Measurements from ENCODE around the gene DCAF6.
"Not testable (repeated sequence)": the region's sequence is repeated elsewhere in the genome, so short reads cannot be mapped to it uniquely, and the experiment has no call there.

Gene DCAF6

GRCh38 chr1:168045311-168045710 lies 108.8 kb downstream of the DCAF6 start:
- Histone ChIP-seq H3K27me3 (ENCODE audit: insufficient read depth, insufficient read length) (no peaks in the 10 kb centered on the region), H3K36me3 (ENCODE audit: insufficient read depth, insufficient read length, low read length) (peaks cover 21% of the 10 kb centered on the region), H3K9ac (ENCODE audit: insufficient read length, low read depth) (no peak overlapping the region), H3K9me3 (ENCODE audit: insufficient read depth, low read length) (no peaks in the 10 kb centered on the region), H3K4me1 (ENCODE audit: insufficient read depth, insufficient read length) (no peaks in the 10 kb centered on the region), H3K4me3 (ENCODE audit: insufficient read length, low read depth) (no peak overlapping the region)
- no peak for DNase-seq (ENCODE audit: low read depth, low spot score)
- TF ChIP-seq YY1 (IDR thresholded peaks at IDR 0.05; ENCODE audit: insufficient read depth, insufficient read length) (no peak), SUZ12 (IDR thresholded peaks at IDR 0.05; ENCODE audit: extremely low read depth, insufficient read depth, insufficient read length) (no peak), ZNF274 (IDR thresholded peaks at IDR 0.05; ENCODE audit: low read depth, low read length) (no peak)

GRCh38 chr1:168050307-168050706 lies 113.8 kb downstream of the DCAF6 start:
- H3K9me3 ChIP-seq (ENCODE audit: insufficient read depth, low read length) = no peaks in the 10 kb centered on the region
- no peak overlapping the region for H3K4me3 ChIP-seq (ENCODE audit: insufficient read length, low read depth)
- peaks cover 13% of the 10 kb centered on the region for H3K36me3 ChIP-seq (ENCODE audit: insufficient read depth, insufficient read length, low read length)
- TF ChIP-seq ZNF274 (IDR thresholded peaks at IDR 0.05; ENCODE audit: low read depth, low read length) (no peak), YY1 (IDR thresholded peaks at IDR 0.05; ENCODE audit: insufficient read depth, insufficient read length) (no peak), SUZ12 (IDR thresholded peaks at IDR 0.05; ENCODE audit: extremely low read depth, insufficient read depth, insufficient read length) (no peak)
- DNase-seq (ENCODE audit: low read depth, low spot score) = no peak
- no peaks in the 10 kb centered on the region for H3K27me3 ChIP-seq (ENCODE audit: insufficient read depth, insufficient read length)
- H3K9ac ChIP-seq (ENCODE audit: insufficient read length, low read depth) = no peak overlapping the region
- no peaks in the 10 kb centered on the region for H3K4me1 ChIP-seq (ENCODE audit: insufficient read depth, insufficient read length)

GRCh38 chr1:168050880-168051279 lies 114.4 kb downstream of the DCAF6 start:
- H3K36me3 ChIP-seq (ENCODE audit: insufficient read depth, insufficient read length, low read length) = peaks cover 8% of the 10 kb centered on the region

GRCh38 chr1:168053681-168054080 lies 117.2 kb downstream of the DCAF6 start:
- TF ChIP-seq ZNF274 (IDR thresholded peaks at IDR 0.05; ENCODE audit: low read depth, low read length) (no peak), YY1 (IDR thresholded peaks at IDR 0.05; ENCODE audit: insufficient read depth, insufficient read length) (no peak), SUZ12 (IDR thresholded peaks at IDR 0.05; ENCODE audit: extremely low read depth, insufficient read depth, insufficient read length) (no peak)
- Histone ChIP-seq H3K27me3 (ENCODE audit: insufficient read depth, insufficient read length) (no peaks in the 10 kb centered on the region), H3K9me3 (ENCODE audit: insufficient read depth, low read length) (no peaks in the 10 kb centered on the region), H3K36me3 (ENCODE audit: insufficient read depth, insufficient read length, low read length) (peaks cover 3% of the 10 kb centered on the region), H3K4me1 (ENCODE audit: insufficient read depth, insufficient read length) (no peaks in the 10 kb centered on the region), H3K9ac (ENCODE audit: insufficient read length, low read depth) (no peak overlapping the region), H3K4me3 (ENCODE audit: insufficient read length, low read depth) (no peak overlapping the region)
- DNase-seq (ENCODE audit: low read depth, low spot score) = no peak

More at GRCh38 chr1:168050880-168051279, 114.4 kb downstream of the DCAF6 start:
- Histone ChIP-seq H3K9ac (ENCODE audit: insufficient read length, low read depth) (no peak overlapping the region), H3K4me3 (ENCODE audit: insufficient read length, low read depth) (no peak overlapping the region), H3K4me1 (ENCODE audit: insufficient read depth, insufficient read length) (no peaks in the 10 kb centered on the region), H3K27me3 (ENCODE audit: insufficient read depth, insufficient read length) (no peaks in the 10 kb centered on the region), H3K9me3 (ENCODE audit: insufficient read depth, low read length) (no peaks in the 10 kb centered on the region)
- no peak for TF ChIP-seq ZNF274 (IDR thresholded peaks at IDR 0.05; ENCODE audit: low read depth, low read length)
- TF ChIP-seq YY1 (IDR thresholded peaks at IDR 0.05; ENCODE audit: insufficient read depth, insufficient read length) = no peak
- no peak for TF ChIP-seq SUZ12 (IDR thresholded peaks at IDR 0.05; ENCODE audit: extremely low read depth, insufficient read depth, insufficient read length)
- DNase-seq (ENCODE audit: low read depth, low spot score) = no peak

- H3K4me1 ChIP-seq (ENCODE audit: insufficient read depth, insufficient read length) = no peaks in the 10 kb centered on the region
- no peaks in the 10 kb centered on the region for H3K9me3 ChIP-seq (ENCODE audit: insufficient read depth, low read length)
- no peak for DNase-seq (ENCODE audit: low read depth, low spot score)
- no peak for TF ChIP-seq SUZ12 (IDR thresholded peaks at IDR 0.05; ENCODE audit: extremely low read depth, insufficient read depth, insufficient read length)
- no peak for TF ChIP-seq ZNF274 (IDR thresholded peaks at IDR 0.05; ENCODE audit: low read depth, low read length)
- no peak for TF ChIP-seq YY1 (IDR thresholded peaks at IDR 0.05; ENCODE audit: insufficient read depth, insufficient read length)
- peaks cover 3% of the 10 kb centered on the region for H3K36me3 ChIP-seq (ENCODE audit: insufficient read depth, insufficient read length, low read length)
- no peak overlapping the region for H3K4me3 ChIP-seq (ENCODE audit: insufficient read length, low read depth)
- H3K9ac ChIP-seq (ENCODE audit: insufficient read length, low read depth) = no peak overlapping the region
- H3K27me3 ChIP-seq (ENCODE audit: insufficient read depth, insufficient read length) = no peaks in the 10 kb centered on the region
Measured at GRCh38 chr1:168054117-168054516, 117.6 kb downstream of the DCAF6 start.

GRCh38 chr1:168056152-168056551 lies 119.7 kb downstream of the DCAF6 start:
- not testable (repeated sequence) for DNase-seq (ENCODE audit: low read depth, low spot score); H3K9me3 ChIP-seq (ENCODE audit: insufficient read depth, low read length); H3K9ac ChIP-seq (ENCODE audit: insufficient read length, low read depth); H3K4me3 ChIP-seq (ENCODE audit: insufficient read length, low read depth); H3K4me1 ChIP-seq (ENCODE audit: insufficient read depth, insufficient read length); H3K36me3 ChIP-seq (ENCODE audit: insufficient read depth, insufficient read length, low read length); H3K27me3 ChIP-seq (ENCODE audit: insufficient read depth, insufficient read length)

GRCh38 chr1:168057355-168057754 lies 120.9 kb downstream of the DCAF6 start:
- Histone ChIP-seq H3K27me3 (ENCODE audit: insufficient read depth, insufficient read length) (no peaks in the 10 kb centered on the region), H3K9me3 (ENCODE audit: insufficient read depth, low read length) (no peaks in the 10 kb centered on the region), H3K9ac (ENCODE audit: insufficient read length, low read depth) (no peak overlapping the region), H3K36me3 (ENCODE audit: insufficient read depth, insufficient read length, low read length) (peaks cover 5% of the 10 kb centered on the region), H3K4me3 (ENCODE audit: insufficient read length, low read depth) (no peak overlapping the region), H3K4me1 (ENCODE audit: insufficient read depth, insufficient read length) (no peaks in the 10 kb centered on the region)
- TF ChIP-seq ZNF274 (IDR thresholded peaks at IDR 0.05; ENCODE audit: low read depth, low read length) = no peak
- no peak for TF ChIP-seq YY1 (IDR thresholded peaks at IDR 0.05; ENCODE audit: insufficient read depth, insufficient read length)
- TF ChIP-seq SUZ12 (IDR thresholded peaks at IDR 0.05; ENCODE audit: extremely low read depth, insufficient read depth, insufficient read length) = no peak
- no peak for DNase-seq (ENCODE audit: low read depth, low spot score)

GRCh38 chr1:168057921-168058320 lies 121.4 kb downstream of the DCAF6 start:
- H3K4me3 ChIP-seq (ENCODE audit: insufficient read length, low read depth) = no peak overlapping the region
- no peaks in the 10 kb centered on the region for H3K4me1 ChIP-seq (ENCODE audit: insufficient read depth, insufficient read length)
- peaks cover 5% of the 10 kb centered on the region for H3K36me3 ChIP-seq (ENCODE audit: insufficient read depth, insufficient read length, low read length)
- H3K27me3 ChIP-seq (ENCODE audit: insufficient read depth, insufficient read length) = no peaks in the 10 kb centered on the region
- TF ChIP-seq SUZ12 (IDR thresholded peaks at IDR 0.05; ENCODE audit: extremely low read depth, insufficient read depth, insufficient read length) (no peak), YY1 (IDR thresholded peaks at IDR 0.05; ENCODE audit: insufficient read depth, insufficient read length) (no peak), ZNF274 (IDR thresholded peaks at IDR 0.05; ENCODE audit: low read depth, low read length) (no peak)
- H3K9ac ChIP-seq (ENCODE audit: insufficient read length, low read depth) = no peak overlapping the region
- H3K9me3 ChIP-seq (ENCODE audit: insufficient read depth, low read length) = no peaks in the 10 kb centered on the region
- DNase-seq (ENCODE audit: low read depth, low spot score) = no peak
